Measurements from ENCODE around the gene CNIH2. TPM values are rescaled to one million over a fixed set of nuclear protein-coding genes. Genes with fewer than 3 reads are reported as not detected.

The CNIH2 gene
- total RNA-seq, 2 donors from 2014 or later = 3.6 TPM; not detected in 1

GRCh38 chr11:66268244-66268951, 9.6 kb upstream of the CNIH2 start, which contains the start of gene RAB1B:
RAB1B (plus strand) TSS chr11:66268639; CDS start chr11:66268680, 41 bp downstream.
- Histone ChIP-seq H3K36me3 (peaks cover 15% of the 10 kb centered on the region in 2 donors), H3K4me1 (replicated peaks) (peaks cover 9% of the 10 kb centered on the region), H3K4me3 (peak within 1 kb of the TSS; percentile 89 to 92), H3K9me3 (no peaks in the 10 kb centered on the region), H3K27me3 (replicated peaks; ENCODE audit: insufficient read depth) (no peaks in the 10 kb centered on the region), H3K27ac (peak within 1 kb of the TSS; percentile 98)
- intact Hi-C loops (cut with DNase I) = loop anchor here (10.0 kb wide), 1 partner anchor 354 kb away; the partner anchor contains the start of genes C11orf68 and DRAP1
- DNase-seq (ENCODE audit: low spot score) = peak; percentile 100
- under 1% methylated on average over 35 of the region's 64 CpGs for WGBS
- TF ChIP-seq CTCF (IDR thresholded peaks at IDR 0.05) (peak in 1 of 4 experiments; percentile 15), POLR2AphosphoS5 (IDR thresholded peaks at IDR 0.05) (peak; percentile 99), POLR2A (IDR thresholded peaks at IDR 0.05) (peak; percentile 80)

DNA sequence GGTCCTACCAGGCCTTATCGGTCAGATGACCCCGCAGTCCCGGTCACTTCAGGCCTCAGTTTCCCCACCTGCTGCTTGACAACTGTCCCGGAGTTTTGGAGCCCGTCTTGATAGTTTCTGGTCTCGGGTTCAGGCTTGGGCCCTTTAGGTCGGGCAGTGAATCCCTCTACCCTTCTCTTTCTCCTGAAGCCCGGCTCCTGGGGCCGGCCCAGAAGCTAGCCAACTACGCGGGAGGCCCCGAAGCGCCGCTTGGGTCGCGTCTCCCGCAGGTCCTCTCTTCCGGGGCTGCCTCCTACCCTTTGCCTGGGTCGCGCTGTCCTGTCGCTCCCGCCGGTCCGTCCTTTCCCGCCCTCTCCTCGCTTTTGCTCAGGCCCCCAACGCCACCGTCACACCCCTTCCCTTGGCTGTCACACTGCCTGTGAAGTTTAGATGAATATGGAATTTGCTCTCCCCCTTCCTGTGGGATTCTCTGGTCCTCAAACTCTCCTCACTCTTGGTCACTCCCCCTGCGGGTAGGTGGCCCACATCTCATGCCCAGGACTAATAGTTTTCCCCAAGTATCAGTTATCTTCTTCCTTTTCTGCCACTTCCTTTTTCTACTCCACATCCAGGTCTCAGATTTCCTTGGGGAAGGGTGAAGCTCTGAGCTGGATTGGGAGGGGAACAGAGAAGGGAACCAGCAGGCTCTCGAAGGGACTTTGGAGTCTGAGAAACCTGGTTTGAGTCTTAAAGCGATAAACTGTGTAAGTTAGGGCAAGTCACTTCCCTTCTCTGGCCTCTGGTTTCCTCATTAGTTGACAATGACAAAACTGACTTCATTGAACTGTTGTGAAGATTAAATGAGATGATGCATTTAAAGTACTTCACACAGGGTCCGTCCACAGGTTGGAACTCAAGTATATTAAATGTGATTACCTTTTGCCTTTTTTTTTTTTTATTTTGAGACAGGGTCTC, 8.7 kb upstream of the CNIH2 start:
- Histone ChIP-seq H3K36me3 (peaks cover 15 to 24% of the 10 kb centered on the region in 2 donors), H3K4me3 (peak overlapping the region; percentile 89 to 92), H3K4me1 (replicated peaks) (peaks cover 9% of the 10 kb centered on the region), H3K9me3 (no peaks in the 10 kb centered on the region), H3K27ac (peak overlapping the region; percentile 98), H3K27me3 (replicated peaks; ENCODE audit: insufficient read depth) (no peaks in the 10 kb centered on the region)
- WGBS = 4% methylated on average over 32 of the region's 32 CpGs
- TF ChIP-seq POLR2A (IDR thresholded peaks at IDR 0.05) = no peak
- TF ChIP-seq CTCF (IDR thresholded peaks at IDR 0.05) = peak in 1 of 4 experiments; percentile 20
- DNase-seq (ENCODE audit: low spot score) = no peak
- intact Hi-C loops (cut with DNase I) = loop anchor here (10.0 kb wide), 1 partner anchor 354 kb away; the partner anchor contains the start of genes C11orf68 and DRAP1

- Histone ChIP-seq H3K27me3 (replicated peaks; ENCODE audit: insufficient read depth) (no peaks in the 10 kb centered on the region), H3K36me3 (peaks cover 15 to 35% of the 10 kb centered on the region in 2 donors), H3K9me3 (no peaks in the 10 kb centered on the region), H3K4me3 (no peak overlapping the region), H3K27ac (no peak overlapping the region), H3K4me1 (replicated peaks) (peaks cover 6% of the 10 kb centered on the region)
- intact Hi-C loops (cut with DNase I) = no loop called here
- TF ChIP-seq POLR2AphosphoS5 (IDR thresholded peaks at IDR 0.05) (no peak), POLR2A (IDR thresholded peaks at IDR 0.05) (no peak), CTCF (IDR thresholded peaks at IDR 0.05) (no peak)
- no peak for DNase-seq (ENCODE audit: low spot score)
- whole genome bisulfite sequencing = 97% methylated on average over 7 of the region's 7 CpGs
Observed at GRCh38 chr11:66271816-66272215, 6.2 kb upstream of the CNIH2 start.

GRCh38 chr11:66272596-66272995, 5.4 kb upstream of the CNIH2 start:
- no peak overlapping the region for H3K4me3 ChIP-seq
- no peaks in the 10 kb centered on the region for H3K9me3 ChIP-seq
- no peaks in the 10 kb centered on the region for H3K27me3 ChIP-seq (replicated peaks; ENCODE audit: insufficient read depth)
- H3K27ac ChIP-seq = no peak overlapping the region
- 86% methylated on average over 2 of the region's 2 CpGs for WGBS
- no peak for TF ChIP-seq POLR2AphosphoS5 (IDR thresholded peaks at IDR 0.05)
- no peak for TF ChIP-seq POLR2A (IDR thresholded peaks at IDR 0.05)
- TF ChIP-seq CTCF (IDR thresholded peaks at IDR 0.05) = no peak
- H3K4me1 ChIP-seq (replicated peaks) = peaks cover 5% of the 10 kb centered on the region
- H3K36me3 ChIP-seq = peaks cover 15 to 35% of the 10 kb centered on the region in 2 donors
- intact Hi-C loops (cut with DNase I) = no loop called here
- no peak for DNase-seq (ENCODE audit: low spot score)

Measured in prostate gland (tissue), 2 donors.